ENCODE results near the gene RICTOR.

The RICTOR gene, protein sequence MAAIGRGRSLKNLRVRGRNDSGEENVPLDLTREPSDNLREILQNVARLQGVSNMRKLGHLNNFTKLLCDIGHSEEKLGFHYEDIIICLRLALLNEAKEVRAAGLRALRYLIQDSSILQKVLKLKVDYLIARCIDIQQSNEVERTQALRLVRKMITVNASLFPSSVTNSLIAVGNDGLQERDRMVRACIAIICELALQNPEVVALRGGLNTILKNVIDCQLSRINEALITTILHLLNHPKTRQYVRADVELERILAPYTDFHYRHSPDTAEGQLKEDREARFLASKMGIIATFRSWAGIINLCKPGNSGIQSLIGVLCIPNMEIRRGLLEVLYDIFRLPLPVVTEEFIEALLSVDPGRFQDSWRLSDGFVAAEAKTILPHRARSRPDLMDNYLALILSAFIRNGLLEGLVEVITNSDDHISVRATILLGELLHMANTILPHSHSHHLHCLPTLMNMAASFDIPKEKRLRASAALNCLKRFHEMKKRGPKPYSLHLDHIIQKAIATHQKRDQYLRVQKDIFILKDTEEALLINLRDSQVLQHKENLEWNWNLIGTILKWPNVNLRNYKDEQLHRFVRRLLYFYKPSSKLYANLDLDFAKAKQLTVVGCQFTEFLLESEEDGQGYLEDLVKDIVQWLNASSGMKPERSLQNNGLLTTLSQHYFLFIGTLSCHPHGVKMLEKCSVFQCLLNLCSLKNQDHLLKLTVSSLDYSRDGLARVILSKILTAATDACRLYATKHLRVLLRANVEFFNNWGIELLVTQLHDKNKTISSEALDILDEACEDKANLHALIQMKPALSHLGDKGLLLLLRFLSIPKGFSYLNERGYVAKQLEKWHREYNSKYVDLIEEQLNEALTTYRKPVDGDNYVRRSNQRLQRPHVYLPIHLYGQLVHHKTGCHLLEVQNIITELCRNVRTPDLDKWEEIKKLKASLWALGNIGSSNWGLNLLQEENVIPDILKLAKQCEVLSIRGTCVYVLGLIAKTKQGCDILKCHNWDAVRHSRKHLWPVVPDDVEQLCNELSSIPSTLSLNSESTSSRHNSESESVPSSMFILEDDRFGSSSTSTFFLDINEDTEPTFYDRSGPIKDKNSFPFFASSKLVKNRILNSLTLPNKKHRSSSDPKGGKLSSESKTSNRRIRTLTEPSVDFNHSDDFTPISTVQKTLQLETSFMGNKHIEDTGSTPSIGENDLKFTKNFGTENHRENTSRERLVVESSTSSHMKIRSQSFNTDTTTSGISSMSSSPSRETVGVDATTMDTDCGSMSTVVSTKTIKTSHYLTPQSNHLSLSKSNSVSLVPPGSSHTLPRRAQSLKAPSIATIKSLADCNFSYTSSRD (N-terminal part only)

DNA sequence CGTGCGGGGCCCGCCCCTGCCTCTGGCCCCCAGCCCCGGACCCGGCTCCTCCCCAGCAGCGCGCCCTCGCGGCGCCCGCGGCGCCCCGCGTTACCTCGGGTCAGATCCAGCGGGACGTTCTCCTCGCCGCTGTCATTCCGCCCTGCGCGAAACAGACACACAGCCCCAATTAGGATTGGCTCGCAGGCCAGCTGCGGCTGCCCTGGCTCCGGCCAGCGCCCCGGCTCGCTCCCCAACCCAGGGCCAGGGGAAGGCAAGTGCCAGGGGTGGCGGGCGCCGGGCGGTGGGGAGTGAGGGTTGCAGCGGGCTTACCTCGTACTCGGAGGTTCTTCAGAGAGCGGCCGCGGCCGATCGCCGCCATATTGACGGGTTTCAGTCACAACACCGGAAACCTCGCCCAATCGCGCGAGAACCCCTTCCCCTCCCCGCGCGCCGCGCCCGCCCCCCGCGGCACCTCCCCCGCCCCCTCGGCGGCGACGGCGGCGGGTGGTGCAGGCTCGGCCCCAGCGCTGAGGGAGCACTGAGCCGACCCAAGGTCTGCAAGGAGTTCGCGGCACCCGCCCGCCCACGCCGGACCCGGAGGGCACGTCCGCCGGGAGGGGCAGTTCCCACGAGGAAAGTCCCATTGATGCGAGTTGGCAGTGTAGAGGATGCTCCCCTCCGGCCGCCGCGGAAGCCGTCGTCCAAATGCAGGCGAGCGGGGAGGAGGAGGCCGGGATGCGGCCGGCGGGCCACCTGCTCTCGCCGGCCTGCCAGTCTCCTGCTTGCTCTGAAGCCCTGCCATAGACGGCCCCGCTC is at the start of gene RICTOR:
Gene RICTOR (minus strand): TSS at position 383 of the 798 bp plus-strand sequence. CDS start 22 bp downstream, at position 361.
- TF ChIP-seq GATA3 (IDR thresholded peaks at IDR 0.05; ENCODE audit: low read depth, low read length) (no peak), GATA2 (IDR thresholded peaks at IDR 0.05; ENCODE audit: low read depth, low read length) (no peak)

DNA sequence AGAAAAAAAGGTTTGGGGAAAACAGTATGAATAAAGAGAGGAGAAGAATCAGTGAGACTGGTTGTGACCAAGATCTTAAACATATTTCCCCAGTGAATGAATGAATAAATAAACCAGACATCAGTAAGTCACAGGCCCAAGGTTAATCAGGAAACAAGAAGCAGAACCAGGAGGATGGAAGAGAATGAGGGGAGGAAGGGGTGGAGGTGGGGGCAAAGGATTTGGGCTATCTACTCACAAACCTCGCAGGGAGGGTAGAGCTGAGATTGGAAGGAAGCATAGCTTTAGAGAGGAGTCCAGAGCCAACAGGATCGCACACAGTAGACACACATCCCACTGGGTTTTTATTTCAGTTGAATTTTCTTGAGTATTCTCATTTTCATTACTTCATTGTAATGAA is 47.7 kb upstream of the RICTOR start:
- TF ChIP-seq GATA2 (IDR thresholded peaks at IDR 0.05; ENCODE audit: low read depth, low read length): no peak
- TF ChIP-seq GATA3 (IDR thresholded peaks at IDR 0.05; ENCODE audit: low read depth, low read length): no peak

DNA sequence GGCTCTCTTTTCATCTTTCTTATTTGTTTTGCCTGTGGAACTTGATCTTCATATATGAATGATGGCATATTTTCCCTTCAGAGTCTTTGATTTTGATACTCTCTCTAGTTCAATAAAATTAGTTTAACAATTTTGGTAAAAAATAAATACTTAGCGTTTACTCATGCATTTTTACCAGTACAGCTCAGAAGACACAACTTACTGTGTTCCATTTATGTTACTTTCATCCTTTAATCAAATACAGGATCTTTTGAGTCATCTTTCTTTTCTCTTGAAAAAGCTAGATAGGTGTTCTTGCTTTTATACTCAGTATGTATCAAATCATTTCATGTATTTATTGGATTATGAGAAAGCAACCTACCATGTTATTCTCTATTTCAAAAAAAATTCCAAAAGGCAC is 47.1 kb upstream of the RICTOR start:
- TF ChIP-seq GATA3 (IDR thresholded peaks at IDR 0.05; ENCODE audit: low read depth, low read length) (no peak), GATA2 (IDR thresholded peaks at IDR 0.05; ENCODE audit: low read depth, low read length) (no peak)

GRCh38 chr5:39120052-39120420 is 45.8 kb upstream of the RICTOR start:
- TF ChIP-seq GATA2 (IDR thresholded peaks at IDR 0.05; ENCODE audit: low read depth, low read length) (no peak), GATA3 (IDR thresholded peaks at IDR 0.05; ENCODE audit: low read depth, low read length) (no peak)

- TF ChIP-seq GATA3 (IDR thresholded peaks at IDR 0.05; ENCODE audit: low read depth, low read length) (no peak), GATA2 (IDR thresholded peaks at IDR 0.05; ENCODE audit: low read depth, low read length) (no peak)
Measured at GRCh38 chr5:39119404-39120051, 45.3 kb upstream of the RICTOR start.

DNA sequence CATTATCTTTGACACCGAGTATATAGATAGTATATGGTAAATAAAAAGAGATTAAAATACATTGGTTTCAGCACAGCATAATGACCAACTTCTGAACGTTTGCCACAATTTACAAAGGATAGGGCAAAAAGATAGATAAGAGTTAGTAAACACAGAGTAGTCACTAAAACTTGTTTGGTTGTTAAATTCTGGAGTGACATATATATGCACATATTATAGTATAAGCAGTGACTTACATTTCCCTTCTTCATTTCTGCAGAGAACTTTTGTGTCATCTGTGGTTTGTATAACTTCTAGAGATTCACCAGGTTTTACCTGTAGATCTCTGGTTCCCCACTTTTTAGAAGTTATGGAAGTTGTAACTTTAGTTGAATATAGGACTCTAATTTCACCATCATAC is 44.4 kb upstream of the RICTOR start:
- TF ChIP-seq GATA3 (IDR thresholded peaks at IDR 0.05; ENCODE audit: low read depth, low read length) (no peak), GATA2 (IDR thresholded peaks at IDR 0.05; ENCODE audit: low read depth, low read length) (no peak)

GRCh38 chr5:39117401-39117800 is 43.2 kb upstream of the RICTOR start:
- TF ChIP-seq GATA2 (IDR thresholded peaks at IDR 0.05; ENCODE audit: low read depth, low read length) (no peak), GATA3 (IDR thresholded peaks at IDR 0.05; ENCODE audit: low read depth, low read length) (no peak)

DNA sequence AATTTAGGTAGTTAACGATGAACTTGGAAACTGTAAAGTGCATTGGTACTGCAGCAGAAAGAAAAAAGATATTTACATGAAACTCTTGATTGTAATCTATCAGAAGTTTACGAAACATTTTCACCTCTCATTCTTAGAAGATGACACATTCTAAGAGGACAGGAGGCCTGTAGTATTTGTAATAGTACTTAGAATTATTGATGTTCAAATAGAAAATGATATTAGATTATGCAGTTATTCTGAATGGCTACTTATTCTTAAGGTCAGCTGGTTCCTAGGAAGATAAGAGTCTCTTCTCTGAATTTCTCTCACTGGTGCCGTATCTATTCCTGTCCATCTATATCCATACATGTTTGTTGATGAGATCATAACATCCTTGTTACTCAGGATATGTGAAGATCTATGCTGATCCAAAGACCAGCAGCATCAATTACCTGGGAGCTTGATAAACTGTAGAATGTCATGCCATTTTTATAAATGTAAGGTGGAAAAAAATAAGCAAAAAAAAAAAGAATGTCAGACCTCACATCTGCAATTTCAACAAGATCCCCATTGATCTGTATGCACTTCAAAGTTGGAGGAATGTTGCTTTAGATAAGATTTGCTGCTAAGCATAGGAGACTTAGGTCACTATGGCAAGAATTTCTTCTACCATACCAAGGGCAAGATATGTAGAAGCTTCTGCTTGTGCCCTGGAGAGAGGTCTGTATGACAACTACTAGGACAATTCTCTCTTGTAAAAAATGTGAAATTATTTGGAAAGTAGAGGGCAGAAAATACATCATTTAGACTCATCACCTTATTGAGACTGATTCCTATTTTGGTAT is 42.4 kb upstream of the RICTOR start:
- no peak for TF ChIP-seq GATA3 (IDR thresholded peaks at IDR 0.05; ENCODE audit: low read depth, low read length)
- no peak for TF ChIP-seq GATA2 (IDR thresholded peaks at IDR 0.05; ENCODE audit: low read depth, low read length)

DNA sequence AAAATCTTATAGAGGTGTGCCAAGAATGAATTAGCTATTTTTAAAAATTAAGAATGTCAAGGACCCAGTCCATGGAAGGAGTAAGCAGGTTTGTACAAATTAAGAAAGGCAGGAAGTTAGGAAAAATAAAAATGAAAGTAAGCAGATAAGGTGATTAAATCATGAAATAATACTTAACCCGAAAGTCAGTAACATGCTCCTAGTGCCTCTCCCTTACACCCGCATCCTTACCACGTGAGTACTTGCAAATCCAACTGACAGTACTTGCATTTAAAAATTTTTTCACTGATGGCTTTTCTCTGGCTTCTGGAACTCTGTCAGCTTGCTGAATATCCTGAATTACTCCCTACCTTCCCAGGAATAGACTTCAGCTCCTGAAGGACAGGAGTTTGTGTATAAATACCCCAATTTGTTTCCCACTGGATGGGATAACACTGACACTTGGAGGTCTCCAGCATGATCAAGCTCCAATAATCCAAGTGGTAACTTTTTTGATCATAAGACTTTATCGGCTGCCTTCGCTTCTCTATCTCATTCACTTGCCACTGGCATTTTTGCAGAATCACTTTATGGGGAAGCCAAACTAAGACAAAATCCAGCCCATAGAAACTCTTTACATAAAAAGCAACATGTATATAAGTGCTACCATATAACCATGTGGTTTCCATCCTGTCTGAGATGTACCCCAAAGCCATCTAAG is 41.6 kb upstream of the RICTOR start:
- TF ChIP-seq GATA3 (IDR thresholded peaks at IDR 0.05; ENCODE audit: low read depth, low read length) (no peak), GATA2 (IDR thresholded peaks at IDR 0.05; ENCODE audit: low read depth, low read length) (no peak)

GRCh38 chr5:39114155-39114554 is 40.0 kb upstream of the RICTOR start:
- no peak for TF ChIP-seq GATA3 (IDR thresholded peaks at IDR 0.05; ENCODE audit: low read depth, low read length)
- TF ChIP-seq GATA2 (IDR thresholded peaks at IDR 0.05; ENCODE audit: low read depth, low read length): no peak

DNA sequence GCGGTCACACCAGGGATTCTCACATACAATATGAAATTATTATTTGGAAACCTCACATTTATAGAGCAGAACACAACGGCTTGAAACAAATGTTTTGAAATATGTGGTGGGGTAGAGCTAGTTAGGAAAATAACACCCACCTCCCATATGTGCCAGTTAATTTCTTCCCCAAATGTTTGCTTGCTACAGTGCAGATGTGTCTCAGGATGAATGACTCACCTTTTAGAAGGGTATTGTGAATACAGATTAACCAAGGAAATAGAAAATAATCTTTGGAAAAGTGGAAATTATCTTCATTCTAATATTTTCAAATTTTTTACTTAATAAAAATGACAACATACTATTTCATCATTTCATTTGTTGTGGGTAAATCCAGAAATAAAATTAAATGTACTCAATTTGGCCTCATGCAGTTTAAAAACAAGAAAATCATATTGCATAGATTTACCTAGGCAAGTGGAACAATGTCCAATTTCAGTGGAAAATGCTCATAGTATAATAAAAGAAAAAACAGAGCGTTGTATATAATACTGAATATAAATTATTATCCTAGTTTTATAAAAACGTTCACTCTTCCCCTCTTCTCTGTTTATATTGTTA is 39.3 kb upstream of the RICTOR start:
- TF ChIP-seq GATA3 (IDR thresholded peaks at IDR 0.05; ENCODE audit: low read depth, low read length) (no peak), GATA2 (IDR thresholded peaks at IDR 0.05; ENCODE audit: low read depth, low read length) (no peak)
